HCT116 (cell line): ENCODE results near the gene MTRF1L.

ENCODE experiments used
- EZH2 ChIP-seq: fragments of 200-600 bp; sonication (generic); IDR thresholded peaks from 2 replicates; pipeline ENCODE4 v1.6.1; 2017; ENCODE audit warnings: antibody characterized with exemption, mixed run types
- POLR2A ChIP-seq: IDR thresholded peaks from 2 replicates; pipeline ENCODE4 v1.7.0; 2011; ENCODE audit warnings: borderline replicate concordance; ENCODE audit not compliant: insufficient read depth, insufficient read length; ENCODE audit errors: extremely low read depth
- POLR2AphosphoS5 ChIP-seq: IDR thresholded peaks from 2 replicates; pipeline ENCODE4 v1.6.1; 2011; ENCODE audit warnings: mild to moderate bottlenecking, low read depth, low read length, moderate library complexity
- RAD21 ChIP-seq: IDR thresholded peaks from 2 replicates; pipeline ENCODE4 v1.6.1; 2012; ENCODE audit warnings: low read depth, mild to moderate bottlenecking
- SRF ChIP-seq: IDR thresholded peaks from 2 replicates; pipeline ENCODE4 v1.6.1; 2012; ENCODE audit warnings: low read depth
- YY1 ChIP-seq: IDR thresholded peaks from 2 replicates; pipeline ENCODE4 v1.6.1; 2011; ENCODE audit warnings: low read length, low read depth, moderate library complexity, mild to moderate bottlenecking; ENCODE audit not compliant: insufficient replicate concordance; ENCODE audit errors: extremely low read depth
- TF ChIP-seq, protein P1 (sequence below), 3 experiments: fragments of 200-600 bp in 1 of 3; sonication (generic) in 1 of 3; IDR thresholded peaks in 2 of 3; conservative IDR thresholded peaks in 1 of 3; 2 replicates each; pipeline ENCODE4 v1.5.1; 2012 to 2017; ENCODE audit warnings: low read depth in 2 of 3, low read length in 2 of 3, antibody characterized with exemption in 1 of 3, borderline replicate concordance in 1 of 3, control low read depth in 1 of 3, mild to moderate bottlenecking in 1 of 3, mixed read lengths in 1 of 3, mixed run types in 1 of 3, moderate library complexity in 1 of 3; ENCODE audit not compliant: insufficient read depth in 1 of 3
- TF ChIP-seq, protein P2 (sequence below): IDR thresholded peaks from 2 replicates; pipeline ENCODE4 v1.6.1; 2012; ENCODE audit warnings: low read depth

DNA sequence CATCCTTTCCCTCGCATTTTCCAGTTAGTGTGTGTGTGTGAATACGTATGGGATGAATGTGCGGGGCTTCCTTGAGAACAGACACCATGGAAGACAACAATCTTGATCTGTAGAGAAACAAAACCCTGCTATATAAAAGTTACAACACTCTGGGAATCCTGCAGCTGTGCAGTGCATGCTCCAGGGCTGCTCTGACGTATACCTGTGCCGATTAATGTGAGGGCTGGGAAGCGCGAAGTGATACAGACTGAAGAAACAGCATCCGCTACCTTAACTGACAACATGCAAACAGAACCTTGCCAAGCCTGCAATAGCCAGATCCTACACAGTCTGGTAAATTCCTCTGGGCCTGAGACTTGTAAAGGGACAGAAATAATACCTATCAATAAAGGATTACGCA lies 31.6 kb upstream of the MTRF1L start:
- TF ChIP-seq, protein P1, sequence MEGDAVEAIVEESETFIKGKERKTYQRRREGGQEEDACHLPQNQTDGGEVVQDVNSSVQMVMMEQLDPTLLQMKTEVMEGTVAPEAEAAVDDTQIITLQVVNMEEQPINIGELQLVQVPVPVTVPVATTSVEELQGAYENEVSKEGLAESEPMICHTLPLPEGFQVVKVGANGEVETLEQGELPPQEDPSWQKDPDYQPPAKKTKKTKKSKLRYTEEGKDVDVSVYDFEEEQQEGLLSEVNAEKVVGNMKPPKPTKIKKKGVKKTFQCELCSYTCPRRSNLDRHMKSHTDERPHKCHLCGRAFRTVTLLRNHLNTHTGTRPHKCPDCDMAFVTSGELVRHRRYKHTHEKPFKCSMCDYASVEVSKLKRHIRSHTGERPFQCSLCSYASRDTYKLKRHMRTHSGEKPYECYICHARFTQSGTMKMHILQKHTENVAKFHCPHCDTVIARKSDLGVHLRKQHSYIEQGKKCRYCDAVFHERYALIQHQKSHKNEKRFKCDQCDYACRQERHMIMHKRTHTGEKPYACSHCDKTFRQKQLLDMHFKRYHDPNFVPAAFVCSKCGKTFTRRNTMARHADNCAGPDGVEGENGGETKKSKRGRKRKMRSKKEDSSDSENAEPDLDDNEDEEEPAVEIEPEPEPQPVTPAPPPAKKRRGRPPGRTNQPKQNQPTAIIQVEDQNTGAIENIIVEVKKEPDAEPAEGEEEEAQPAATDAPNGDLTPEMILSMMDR (IDR thresholded peaks at IDR 0.05 in 2 of 3, conservative IDR thresholded peaks at IDR 0.05 in 1 of 3; ENCODE audit: borderline replicate concordance in 1 of 3, insufficient read depth in 1 of 3, low read depth in 2 of 3, low read length in 2 of 3), result no peak
- TF ChIP-seq RAD21, result no peak
- no peak for TF ChIP-seq YY1
- TF ChIP-seq POLR2AphosphoS5, result no peak
- TF ChIP-seq POLR2A, result no peak
- TF ChIP-seq EZH2, result no peak
- no peak for TF ChIP-seq SRF
- TF ChIP-seq, protein P2, sequence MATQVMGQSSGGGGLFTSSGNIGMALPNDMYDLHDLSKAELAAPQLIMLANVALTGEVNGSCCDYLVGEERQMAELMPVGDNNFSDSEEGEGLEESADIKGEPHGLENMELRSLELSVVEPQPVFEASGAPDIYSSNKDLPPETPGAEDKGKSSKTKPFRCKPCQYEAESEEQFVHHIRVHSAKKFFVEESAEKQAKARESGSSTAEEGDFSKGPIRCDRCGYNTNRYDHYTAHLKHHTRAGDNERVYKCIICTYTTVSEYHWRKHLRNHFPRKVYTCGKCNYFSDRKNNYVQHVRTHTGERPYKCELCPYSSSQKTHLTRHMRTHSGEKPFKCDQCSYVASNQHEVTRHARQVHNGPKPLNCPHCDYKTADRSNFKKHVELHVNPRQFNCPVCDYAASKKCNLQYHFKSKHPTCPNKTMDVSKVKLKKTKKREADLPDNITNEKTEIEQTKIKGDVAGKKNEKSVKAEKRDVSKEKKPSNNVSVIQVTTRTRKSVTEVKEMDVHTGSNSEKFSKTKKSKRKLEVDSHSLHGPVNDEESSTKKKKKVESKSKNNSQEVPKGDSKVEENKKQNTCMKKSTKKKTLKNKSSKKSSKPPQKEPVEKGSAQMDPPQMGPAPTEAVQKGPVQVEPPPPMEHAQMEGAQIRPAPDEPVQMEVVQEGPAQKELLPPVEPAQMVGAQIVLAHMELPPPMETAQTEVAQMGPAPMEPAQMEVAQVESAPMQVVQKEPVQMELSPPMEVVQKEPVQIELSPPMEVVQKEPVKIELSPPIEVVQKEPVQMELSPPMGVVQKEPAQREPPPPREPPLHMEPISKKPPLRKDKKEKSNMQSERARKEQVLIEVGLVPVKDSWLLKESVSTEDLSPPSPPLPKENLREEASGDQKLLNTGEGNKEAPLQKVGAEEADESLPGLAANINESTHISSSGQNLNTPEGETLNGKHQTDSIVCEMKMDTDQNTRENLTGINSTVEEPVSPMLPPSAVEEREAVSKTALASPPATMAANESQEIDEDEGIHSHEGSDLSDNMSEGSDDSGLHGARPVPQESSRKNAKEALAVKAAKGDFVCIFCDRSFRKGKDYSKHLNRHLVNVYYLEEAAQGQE, result no peak
